Upper lobe of left lung (tissue), 4 donors: ENCODE results near the gene EVA1B.

Experiments used
- CTCF ChIP-seq, 6 experiments: fragments of 450-650 bp in 4 of 6; fragments of 200-600 bp in 2 of 6; sonication (generic) in 2 of 6; IDR thresholded peaks; one replicate each; pipeline ENCODE4 v1.5.1; 2016 to 2019; ENCODE audit warnings: antibody characterized with exemption in 6 of 6
- POLR2AphosphoS5 ChIP-seq, 2 donors: sonication (generic); formaldehyde crosslinking; IDR thresholded peaks; one replicate each; pipeline ENCODE4 v1.5.1; 2017; ENCODE audit warnings: antibody characterized with exemption in 2 of 2

DNA sequence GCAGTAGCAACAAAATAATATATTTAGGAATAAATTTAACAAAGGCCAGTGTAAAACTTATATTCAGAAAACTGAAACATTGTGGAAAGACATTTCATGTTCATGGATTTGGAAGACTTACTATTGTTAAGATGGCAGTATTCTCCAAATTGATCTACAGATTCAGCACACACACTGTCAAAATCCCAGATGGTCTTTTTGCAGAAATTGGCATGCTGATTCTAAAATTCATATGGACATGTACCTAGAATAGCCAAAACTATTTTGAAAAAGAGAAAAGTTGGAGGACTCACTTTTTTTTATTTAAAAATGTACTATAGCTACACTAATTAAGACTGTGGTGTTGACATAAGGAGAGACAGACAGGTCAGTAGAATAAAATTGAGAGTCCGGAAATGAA, 49.2 kb downstream of the EVA1B start:
- TF ChIP-seq CTCF (IDR thresholded peaks at IDR 0.05), result no peak
- TF ChIP-seq POLR2AphosphoS5 (IDR thresholded peaks at IDR 0.05), result no peak
